Stimulated activated naive CD4-positive, alpha-beta T cell treated with Interleukin-2 at 50 U/mL for 16 hours (primary cell): Measurements from ENCODE around the gene ZFYVE19.
A peak's percentile ranks its signal among the peaks of the same experiment; 100 is the strongest.

Experiments used
- DNase-seq: peaks from one replicate; lab custom pipeline; 2025; lab: John Stamatoyannopoulos, UW

The ZFYVE19 gene

GRCh38 chr15:40775740-40776536 is 31.0 kb upstream of the ZFYVE19 start:
- DNase-seq: no peak

DNA sequence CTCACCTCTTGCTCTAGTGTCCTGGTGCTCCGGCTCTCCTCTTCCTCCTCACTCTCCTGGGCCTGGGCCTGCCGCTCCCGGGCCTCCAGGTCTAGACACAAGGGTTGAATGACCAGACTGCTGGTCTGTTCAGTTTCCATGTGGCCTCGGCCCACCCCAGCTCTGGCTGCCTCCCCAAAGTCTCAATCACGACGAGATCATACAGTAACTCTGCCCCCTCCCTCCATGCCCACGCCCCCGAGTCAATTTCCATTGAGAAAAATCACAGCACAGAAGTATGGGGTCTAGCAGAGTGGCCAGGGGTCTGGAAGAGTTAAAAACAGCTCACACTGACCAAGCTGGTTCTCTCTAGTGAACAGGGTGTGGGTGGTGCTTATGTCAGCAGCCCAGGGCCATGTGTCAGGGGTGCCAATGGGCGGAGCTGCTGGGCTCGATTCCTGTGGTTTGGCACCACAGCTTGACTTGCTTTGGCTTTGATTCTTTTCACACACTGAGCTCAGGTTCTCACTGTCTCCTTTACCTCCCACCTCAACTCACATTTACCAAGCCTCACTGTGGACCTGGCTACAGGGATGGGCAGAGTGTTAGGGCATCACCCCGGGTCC is 30.2 kb upstream of the ZFYVE19 start:
- DNase-seq: no peak

- DNase-seq: peak; percentile 69
These were observed 24.2 kb upstream of the ZFYVE19 start for GRCh38 chr15:40782609-40783227.

GRCh38 chr15:40785164-40785563 is 21.7 kb upstream of the ZFYVE19 start:
- no peak for DNase-seq

GRCh38 chr15:40785814-40786213 is 21.1 kb upstream of the ZFYVE19 start:
- DNase-seq: no peak

DNA sequence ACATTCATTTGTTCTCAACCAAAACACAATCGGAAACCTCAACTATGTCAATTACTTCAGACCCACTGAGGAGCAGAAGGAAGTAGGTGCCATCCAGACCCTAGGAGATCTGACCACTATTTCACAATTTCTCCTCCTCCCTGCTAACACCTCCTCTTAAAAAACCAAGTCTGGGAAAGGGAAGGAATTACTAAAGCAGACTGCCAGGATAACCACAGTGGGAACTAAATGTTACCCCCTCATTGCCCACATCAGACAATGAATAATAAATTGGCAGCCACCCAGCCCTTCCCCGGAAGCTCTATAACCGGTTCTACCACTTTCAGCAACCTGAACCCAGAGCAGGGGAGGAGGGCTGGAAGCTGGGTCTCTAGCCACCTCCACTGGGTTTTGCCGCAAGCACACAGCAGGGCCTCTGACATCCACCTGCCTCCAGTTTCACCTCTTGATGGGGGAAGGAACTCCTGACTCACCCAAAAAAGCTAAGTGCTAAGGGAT is 19.5 kb upstream of the ZFYVE19 start:
- DNase-seq: peak; percentile 69

DNA sequence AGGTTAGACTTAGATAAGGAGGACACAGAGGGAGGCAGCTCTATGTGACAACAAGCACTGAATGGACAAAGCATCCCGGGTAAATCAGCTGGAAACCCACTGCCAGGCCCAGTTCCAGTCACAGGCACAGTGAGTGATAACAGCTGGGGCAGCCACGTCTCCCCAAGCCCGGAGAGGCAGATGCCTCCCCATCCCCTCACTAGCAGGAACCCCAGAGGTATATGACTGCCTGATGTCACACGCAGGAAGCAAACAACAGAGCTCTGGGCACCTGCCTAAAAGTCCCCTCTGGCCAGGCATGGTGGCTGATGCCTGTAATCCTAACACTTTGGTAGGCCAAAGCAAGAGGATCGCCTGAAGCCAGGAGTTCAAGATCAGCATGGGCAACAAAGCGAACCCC is 18.9 kb upstream of the ZFYVE19 start:
- no peak for DNase-seq

GRCh38 chr15:40789119-40789518 is 17.8 kb upstream of the ZFYVE19 start:
- no peak for DNase-seq

DNA sequence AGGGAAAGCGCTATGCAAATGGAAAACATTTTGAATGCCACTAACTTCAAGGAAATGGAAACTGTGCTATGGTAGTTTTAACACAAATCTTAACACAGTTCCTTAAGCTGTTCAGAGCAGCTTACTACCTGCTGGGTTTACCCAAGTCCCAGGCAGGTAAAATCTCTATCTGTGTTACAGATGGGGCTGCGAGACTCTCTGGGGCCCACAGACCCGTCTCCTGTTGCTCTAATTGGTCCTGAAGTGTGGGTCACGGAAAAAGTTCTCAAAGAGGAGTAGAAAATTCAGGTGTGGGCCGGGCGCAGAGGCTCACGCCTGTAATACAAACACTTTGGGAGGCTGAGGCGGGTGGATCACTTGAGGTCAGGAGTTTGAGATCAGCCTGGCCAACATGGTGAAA is 16.9 kb upstream of the ZFYVE19 start:
- DNase-seq: no peak

GRCh38 chr15:40790718-40791117 is 16.2 kb upstream of the ZFYVE19 start:
- DNase-seq: no peak

DNA sequence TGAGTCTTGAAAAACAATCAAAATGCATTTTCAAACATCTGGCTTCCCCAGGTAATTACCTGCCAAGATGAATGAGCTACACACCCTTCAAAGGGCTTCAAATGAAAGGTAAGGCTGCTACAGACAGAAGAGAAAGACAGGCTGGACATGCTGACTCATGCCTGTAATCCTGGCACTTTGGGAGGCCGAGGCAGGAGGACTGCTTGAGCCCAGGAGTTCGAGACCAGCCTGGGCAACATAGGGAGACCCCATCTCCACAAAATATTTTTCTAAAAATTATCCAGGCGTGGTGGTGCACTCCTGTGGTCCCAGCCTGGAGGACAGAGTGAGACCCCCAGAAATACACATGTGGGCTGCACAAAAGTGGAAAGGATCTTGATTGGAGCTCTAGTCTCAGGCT is 14.5 kb upstream of the ZFYVE19 start:
- DNase-seq: no peak

DNA sequence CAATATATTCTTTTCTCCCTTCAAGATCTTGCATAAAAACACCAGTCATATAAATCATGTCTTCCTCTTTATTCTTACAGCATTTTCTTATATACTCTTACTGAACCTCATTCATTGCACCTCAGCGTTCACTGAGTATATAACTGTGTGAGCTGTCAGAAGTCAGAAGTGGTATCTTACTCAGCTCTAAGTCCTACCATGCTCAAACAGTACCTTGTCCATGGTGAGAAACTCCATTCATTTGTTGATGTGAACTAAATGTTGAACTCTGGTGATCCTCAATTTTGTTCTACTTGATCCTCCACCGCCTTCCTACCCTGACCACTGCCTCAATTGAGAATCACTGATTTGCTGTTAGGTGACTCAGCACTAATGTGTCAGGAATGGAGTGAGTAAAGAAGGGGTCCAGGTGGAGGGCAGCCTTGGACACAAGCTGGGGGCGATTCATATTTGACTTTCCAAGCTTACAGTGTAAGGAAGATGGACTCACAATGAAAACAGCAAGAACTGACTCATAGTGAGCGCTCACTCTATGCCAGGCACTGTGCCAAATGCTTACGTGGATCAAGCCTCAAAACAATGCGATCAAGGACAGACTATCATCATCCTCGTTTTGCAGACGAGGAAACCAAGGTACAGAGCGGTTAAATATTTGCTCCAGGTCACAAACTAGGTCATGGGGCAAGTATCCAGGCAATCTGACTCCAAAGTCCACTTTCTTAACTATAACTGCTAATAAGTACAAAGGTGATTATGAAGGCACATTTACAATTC is 13.5 kb upstream of the ZFYVE19 start:
- no peak for DNase-seq

- DNase-seq: no peak
These were observed 10.8 kb upstream of the ZFYVE19 start for GRCh38 chr15:40796041-40796440.

DNA sequence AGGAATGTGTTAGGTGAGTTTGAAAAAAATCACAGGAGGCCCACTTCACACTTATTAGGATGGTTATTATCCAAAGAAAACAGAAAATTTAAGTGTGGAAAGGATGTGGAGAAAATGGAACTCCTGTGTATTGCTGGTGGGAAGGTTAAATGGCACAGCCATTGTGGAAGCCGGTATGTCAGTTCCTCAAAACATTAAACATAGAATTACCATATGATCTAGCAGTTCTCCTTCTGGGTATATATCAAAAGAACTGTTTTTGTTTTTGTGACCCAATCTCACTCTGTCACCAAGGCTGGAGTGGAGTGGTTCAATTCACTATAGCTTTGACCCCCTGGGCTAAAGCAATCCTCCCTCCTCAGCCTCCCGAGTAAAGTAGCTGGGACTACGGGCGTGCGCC is 10.4 kb upstream of the ZFYVE19 start:
- DNase-seq: no peak

DNA sequence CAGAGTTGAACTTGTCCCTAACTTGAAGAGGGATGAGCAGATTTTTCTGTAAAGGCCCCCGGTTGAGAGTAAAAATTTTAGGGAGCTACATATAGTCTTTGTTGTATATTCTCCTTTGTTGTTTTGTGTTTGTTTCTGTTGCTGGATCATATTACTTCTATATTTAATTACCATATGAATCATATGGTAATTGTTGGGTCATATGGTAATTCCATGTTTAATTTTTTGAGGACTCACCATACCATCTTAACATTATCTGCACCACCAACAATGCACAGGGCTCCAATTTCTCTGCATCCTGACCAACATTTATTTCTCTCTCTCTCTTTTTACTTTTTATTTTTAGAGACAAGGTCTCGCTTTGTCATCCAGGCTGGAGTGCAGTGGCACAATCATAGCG is 7.4 kb upstream of the ZFYVE19 start:
- DNase-seq: no peak

DNA sequence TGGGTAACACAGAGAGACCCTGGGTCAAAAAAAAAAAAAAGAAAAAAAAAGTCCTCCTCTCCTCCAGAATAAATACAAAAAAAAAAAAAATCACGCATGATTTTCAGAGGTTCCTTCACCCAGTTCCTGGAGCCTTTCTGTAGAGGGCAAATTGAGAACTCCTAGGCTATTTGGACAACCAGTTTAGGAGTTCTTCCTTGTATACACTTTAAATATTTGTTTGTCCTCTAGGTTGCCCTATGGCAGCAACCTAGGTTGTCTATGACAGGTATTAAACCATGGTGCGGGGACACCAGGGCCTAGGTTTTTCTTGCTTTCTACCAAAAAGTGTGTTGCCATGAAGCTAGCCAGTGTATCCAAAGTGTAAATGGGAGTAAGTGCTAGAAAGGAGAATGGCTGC is 3.8 kb upstream of the ZFYVE19 start:
- no peak for DNase-seq

- DNase-seq: no peak
These were observed 3.2 kb upstream of the ZFYVE19 start for GRCh38 chr15:40803688-40804087.

GRCh38 chr15:40806672-40807027 is 239 bp upstream of the ZFYVE19 start:
- DNase-seq: no peak

DNA sequence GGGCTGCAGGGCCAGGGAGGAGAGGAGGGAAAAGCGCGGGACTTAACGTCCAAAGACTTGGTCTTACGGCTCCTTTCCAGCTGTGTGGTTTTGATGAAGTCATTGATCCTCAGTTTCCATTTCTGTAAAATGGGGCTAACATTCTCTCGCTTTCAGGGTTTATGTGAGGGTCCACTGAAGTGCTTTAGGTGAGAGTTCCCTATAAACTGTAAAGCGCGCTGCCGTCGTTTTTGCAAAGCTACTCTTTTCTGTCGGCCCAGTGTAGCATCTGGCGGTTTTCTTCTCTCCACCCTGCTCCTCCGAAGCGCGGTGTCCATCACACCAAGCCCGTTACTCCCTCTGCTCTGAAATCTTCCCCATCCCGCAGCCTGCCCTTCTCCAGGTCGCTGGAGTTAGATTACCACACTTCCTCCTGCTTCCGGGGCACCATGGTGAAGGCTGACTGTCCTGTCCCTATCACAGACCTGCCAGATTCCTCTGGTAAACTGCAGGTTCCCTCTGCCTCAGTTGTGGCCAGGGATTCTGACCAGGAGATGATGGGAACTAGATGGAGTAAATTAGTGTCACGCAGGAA is 1.1 kb downstream of the ZFYVE19 start:
- no peak for DNase-seq

GRCh38 chr15:40808861-40809450 is 2.1 kb downstream of the ZFYVE19 start:
- DNase-seq: no peak

DNA sequence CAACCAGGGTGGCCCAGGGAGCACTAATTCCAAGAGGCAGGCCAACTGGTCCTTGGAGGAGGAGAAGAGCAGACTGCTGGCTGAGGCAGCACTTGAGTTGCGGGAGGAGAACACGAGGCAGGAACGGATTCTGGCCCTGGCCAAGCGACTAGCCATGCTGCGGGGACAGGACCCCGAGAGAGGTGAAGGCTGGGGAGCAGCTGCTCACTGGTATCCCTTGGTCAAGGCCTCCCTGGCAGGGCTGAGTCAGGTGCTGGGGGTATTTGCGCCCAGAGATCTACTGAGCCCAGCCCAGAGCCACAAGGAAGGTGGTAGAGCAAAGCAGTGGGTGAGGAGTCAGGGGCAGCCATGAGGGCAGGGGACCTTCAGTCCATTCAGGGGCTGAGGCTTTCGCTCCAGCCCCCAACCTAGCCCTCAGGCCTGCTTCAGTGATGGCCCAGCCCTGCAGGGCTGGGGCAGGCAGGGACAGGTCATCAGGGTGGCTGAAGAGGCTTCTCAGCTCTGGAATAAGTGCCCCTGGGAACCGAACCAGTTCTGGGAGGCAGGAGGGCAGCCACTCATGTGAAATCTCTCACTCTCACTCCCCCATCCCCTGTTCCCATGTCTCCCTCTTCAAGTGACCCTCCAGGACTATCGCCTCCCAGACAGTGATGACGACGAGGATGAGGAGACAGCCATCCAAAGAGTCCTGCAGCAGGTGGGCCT is 6.0 kb downstream of the ZFYVE19 start:
- DNase-seq: no peak
